ENCODE results near the gene ARHGAP35. TPM values are rescaled to one million over a fixed set of nuclear protein-coding genes. Genes with fewer than 3 reads are reported as not detected.

ARHGAP35 gene
- total RNA-seq, 1 donor from 2014 or later = 57.9 TPM

DNA sequence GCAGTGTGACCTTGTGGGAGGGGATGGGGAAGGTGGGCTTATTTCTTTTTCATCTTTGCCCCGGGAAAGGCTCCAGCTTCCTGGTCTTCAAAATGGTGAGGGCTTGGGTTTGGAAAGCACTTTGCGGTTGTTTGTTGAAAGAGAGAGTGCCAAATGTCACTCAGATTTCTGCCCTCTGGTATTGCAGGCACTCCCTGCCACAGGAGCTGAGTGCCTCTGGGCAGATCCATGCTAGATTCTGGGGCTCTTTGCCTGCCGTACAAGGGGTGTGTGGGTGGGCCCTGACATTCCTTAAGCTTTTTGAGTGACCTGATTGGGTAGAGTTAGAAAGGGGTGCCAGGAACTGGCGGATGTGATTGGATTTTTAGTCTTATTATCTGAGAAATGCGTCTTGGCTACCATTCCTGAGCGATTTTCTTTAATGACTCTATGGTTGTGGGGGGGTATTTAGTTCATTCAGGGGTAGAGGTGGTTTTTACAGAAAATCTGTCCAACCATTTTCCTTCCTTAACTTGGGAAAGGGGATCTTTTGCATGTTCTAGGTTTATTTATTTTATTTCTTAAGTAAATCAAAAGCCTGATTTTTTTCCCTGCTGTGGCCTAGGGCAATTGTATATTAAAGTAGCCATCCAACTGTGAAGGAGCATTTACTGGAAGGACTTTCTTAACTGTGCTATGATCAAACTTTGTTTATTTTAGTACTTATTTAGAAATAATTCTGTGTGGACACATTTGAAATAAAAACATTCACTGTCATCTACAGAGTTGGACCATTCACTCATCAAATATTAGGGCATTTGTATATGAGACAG lies 3.2 kb downstream of the ARHGAP35 start:
- Histone ChIP-seq H3K4me2 (ENCODE audit: low read length) (peak overlapping the region; percentile 96), H3K27me3 (ENCODE audit: insufficient read depth, low read length) (no peaks in the 10 kb centered on the region), H2AFZ (ENCODE audit: low read depth, low read length) (no peak overlapping the region), H3K9ac (ENCODE audit: low read length) (peak overlapping the region; percentile 84), H4K20me1 (ENCODE audit: insufficient read depth, low read length) (peaks cover 76% of the 10 kb centered on the region), H3K36me3 (ENCODE audit: insufficient read depth, low read length) (no peaks in the 10 kb centered on the region), H3K79me2 (ENCODE audit: insufficient read depth, low read length) (peaks cover 78% of the 10 kb centered on the region), H3K27ac (ENCODE audit: low read depth, low read length) (peak overlapping the region; percentile 24), H3K4me1 (ENCODE audit: insufficient read depth, low read length) (peaks cover 48% of the 10 kb centered on the region), H3K4me3 (ENCODE audit: insufficient read depth, low read depth, low read length) (peak overlapping the region; percentile 73), H3K9me3 (ENCODE audit: insufficient read depth, low read depth, low read length) (no peaks in the 10 kb centered on the region)
- Mint-ChIP-seq H3K27me3 (ENCODE audit: low read depth, unreplicated experiment) (no peaks in the 10 kb centered on the region), H3K27ac (ENCODE audit: unreplicated experiment) (no peak overlapping the region), H3K36me3 (ENCODE audit: low read depth, unreplicated experiment) (no peaks in the 10 kb centered on the region), H3K4me3 (ENCODE audit: unreplicated experiment) (no peak overlapping the region), H3K9me3 (ENCODE audit: unreplicated experiment) (no peaks in the 10 kb centered on the region), H3K4me1 (ENCODE audit: low read depth, unreplicated experiment) (peaks cover 28% of the 10 kb centered on the region)
- peak; percentile 90 for DNase-seq (ENCODE audit: low read depth)
- FAIRE-seq = no peak
- TF ChIP-seq, protein P1, sequence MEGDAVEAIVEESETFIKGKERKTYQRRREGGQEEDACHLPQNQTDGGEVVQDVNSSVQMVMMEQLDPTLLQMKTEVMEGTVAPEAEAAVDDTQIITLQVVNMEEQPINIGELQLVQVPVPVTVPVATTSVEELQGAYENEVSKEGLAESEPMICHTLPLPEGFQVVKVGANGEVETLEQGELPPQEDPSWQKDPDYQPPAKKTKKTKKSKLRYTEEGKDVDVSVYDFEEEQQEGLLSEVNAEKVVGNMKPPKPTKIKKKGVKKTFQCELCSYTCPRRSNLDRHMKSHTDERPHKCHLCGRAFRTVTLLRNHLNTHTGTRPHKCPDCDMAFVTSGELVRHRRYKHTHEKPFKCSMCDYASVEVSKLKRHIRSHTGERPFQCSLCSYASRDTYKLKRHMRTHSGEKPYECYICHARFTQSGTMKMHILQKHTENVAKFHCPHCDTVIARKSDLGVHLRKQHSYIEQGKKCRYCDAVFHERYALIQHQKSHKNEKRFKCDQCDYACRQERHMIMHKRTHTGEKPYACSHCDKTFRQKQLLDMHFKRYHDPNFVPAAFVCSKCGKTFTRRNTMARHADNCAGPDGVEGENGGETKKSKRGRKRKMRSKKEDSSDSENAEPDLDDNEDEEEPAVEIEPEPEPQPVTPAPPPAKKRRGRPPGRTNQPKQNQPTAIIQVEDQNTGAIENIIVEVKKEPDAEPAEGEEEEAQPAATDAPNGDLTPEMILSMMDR (IDR thresholded peaks at IDR 0.05; ENCODE audit: insufficient read depth, low read depth, low read length) = no peak
- no peak for TF ChIP-seq EZH2 (IDR thresholded peaks at IDR 0.05; ENCODE audit: insufficient read depth, low read length)

DNA sequence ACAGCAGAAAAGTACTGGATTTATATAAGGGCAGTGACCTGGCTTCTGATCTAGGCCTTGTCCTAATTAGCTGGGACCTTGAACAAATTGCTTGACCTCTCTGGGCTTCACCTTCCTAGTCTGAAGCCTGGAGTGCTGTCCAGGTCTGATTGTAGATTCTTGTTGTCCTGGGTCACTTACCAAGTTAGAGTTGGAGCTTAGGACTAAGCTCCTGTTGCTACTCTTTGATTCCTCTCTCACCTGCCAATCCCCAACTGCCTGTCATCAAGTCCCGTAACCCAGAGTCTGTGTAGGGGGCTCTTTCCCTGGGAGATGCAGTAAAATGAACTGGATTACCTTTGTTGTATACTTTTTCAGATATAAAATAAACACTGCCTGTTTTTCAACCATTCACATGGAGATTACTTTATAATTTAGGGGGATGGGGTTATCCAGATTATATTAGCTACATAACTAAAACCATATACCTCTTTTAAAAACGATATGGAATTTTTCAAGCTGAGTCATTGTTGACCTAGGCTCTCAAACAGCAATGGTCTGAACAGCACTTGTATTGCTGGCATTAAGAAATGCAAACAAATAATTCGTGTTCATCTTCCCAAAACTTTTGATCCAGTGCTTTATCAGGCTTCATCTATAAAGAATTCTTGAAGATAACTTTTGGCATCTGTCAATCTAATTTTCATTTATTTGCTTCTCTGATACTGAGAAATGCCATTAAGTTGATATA lies 5.8 kb downstream of the ARHGAP35 start:
- DNase-seq (ENCODE audit: low read depth) (no peak), FAIRE-seq (no peak)
- Histone ChIP-seq H3K27ac (ENCODE audit: low read depth, low read length) (no peak overlapping the region), H3K9ac (ENCODE audit: low read length) (no peak overlapping the region), H4K20me1 (ENCODE audit: insufficient read depth, low read length) (peaks cover 85% of the 10 kb centered on the region), H2AFZ (ENCODE audit: low read depth, low read length) (no peak overlapping the region), H3K27me3 (ENCODE audit: insufficient read depth, low read length) (no peaks in the 10 kb centered on the region), H3K79me2 (ENCODE audit: insufficient read depth, low read length) (peaks cover 99% of the 10 kb centered on the region), H3K4me2 (ENCODE audit: low read length) (peak overlapping the region; percentile 41), H3K9me3 (ENCODE audit: insufficient read depth, low read depth, low read length) (no peaks in the 10 kb centered on the region), H3K4me3 (ENCODE audit: insufficient read depth, low read depth, low read length) (no peak overlapping the region), H3K36me3 (ENCODE audit: insufficient read depth, low read length) (no peaks in the 10 kb centered on the region), H3K4me1 (ENCODE audit: insufficient read depth, low read length) (peaks cover 43% of the 10 kb centered on the region)
- H3K36me3 Mint-ChIP-seq (ENCODE audit: low read depth, unreplicated experiment) = no peaks in the 10 kb centered on the region
- peaks cover 25% of the 10 kb centered on the region for H3K4me1 Mint-ChIP-seq (ENCODE audit: low read depth, unreplicated experiment)
- no peaks in the 10 kb centered on the region for H3K27me3 Mint-ChIP-seq (ENCODE audit: low read depth, unreplicated experiment)
- H3K9me3 Mint-ChIP-seq (ENCODE audit: unreplicated experiment) = no peaks in the 10 kb centered on the region
- peak overlapping the region; percentile 27 for H3K27ac Mint-ChIP-seq (ENCODE audit: unreplicated experiment)
- TF ChIP-seq, protein P1 (IDR thresholded peaks at IDR 0.05; ENCODE audit: insufficient read depth, low read depth, low read length) = no peak
- no peak for TF ChIP-seq EZH2 (IDR thresholded peaks at IDR 0.05; ENCODE audit: insufficient read depth, low read length)
- peak overlapping the region; percentile 3 for H3K4me3 Mint-ChIP-seq (ENCODE audit: unreplicated experiment)

All from astrocyte (in vitro differentiated cells and primary cell).